ENCODE data around the gene ARHGAP18.

ARHGAP18 gene

GRCh38 chr6:129725341-129725740, 15.4 kb upstream of the ARHGAP18 start:
- DNase-seq (ENCODE audit: low read depth in 2 of 2), result no peak

- no peak for DNase-seq (ENCODE audit: low read depth in 2 of 2)
Measured at GRCh38 chr6:129719692-129720091, 9.7 kb upstream of the ARHGAP18 start.

- DNase-seq (ENCODE audit: low read depth in 2 of 2), result no peak
Measured at GRCh38 chr6:129717277-129717676, 7.3 kb upstream of the ARHGAP18 start.

- DNase-seq (ENCODE audit: low read depth in 2 of 2), result no peak
Measured at GRCh38 chr6:129713806-129714333, 3.9 kb upstream of the ARHGAP18 start.

- DNase-seq (ENCODE audit: low read depth in 2 of 2), result no peak
Measured at GRCh38 chr6:129711271-129711631, 1.3 kb upstream of the ARHGAP18 start.

GRCh38 chr6:129710450-129711270, 683 bp upstream of the ARHGAP18 start:
- no peak for DNase-seq (ENCODE audit: low read depth in 2 of 2)

GRCh38 chr6:129709196-129709768, 695 bp downstream of the ARHGAP18 start:
- no peak for DNase-seq (ENCODE audit: low read depth in 2 of 2)

- no peak for DNase-seq (ENCODE audit: low read depth in 2 of 2)
Measured at GRCh38 chr6:129708496-129709195, 1.3 kb downstream of the ARHGAP18 start.

GRCh38 chr6:129707882-129708495, 2.0 kb downstream of the ARHGAP18 start:
- DNase-seq (ENCODE audit: low read depth in 2 of 2), result no peak

GRCh38 chr6:129707028-129707427, 2.9 kb downstream of the ARHGAP18 start:
- DNase-seq (ENCODE audit: low read depth in 2 of 2), result no peak

GRCh38 chr6:129705212-129705611, 4.8 kb downstream of the ARHGAP18 start:
- DNase-seq (ENCODE audit: low read depth in 2 of 2), result no peak

GRCh38 chr6:129704708-129705107, 5.3 kb downstream of the ARHGAP18 start:
- DNase-seq (ENCODE audit: low read depth in 2 of 2), result no peak

- no peak for DNase-seq (ENCODE audit: low read depth in 2 of 2)
Measured at GRCh38 chr6:129701721-129702455, 8.1 kb downstream of the ARHGAP18 start.

- no peak for DNase-seq (ENCODE audit: low read depth in 2 of 2)
Measured at GRCh38 chr6:129700666-129701065, 9.3 kb downstream of the ARHGAP18 start.

GRCh38 chr6:129699659-129700058, 10.3 kb downstream of the ARHGAP18 start:
- no peak for DNase-seq (ENCODE audit: low read depth in 2 of 2)

- no peak for DNase-seq (ENCODE audit: low read depth in 2 of 2)
Measured at GRCh38 chr6:129698430-129698829, 11.5 kb downstream of the ARHGAP18 start.

GRCh38 chr6:129697788-129698187, 12.2 kb downstream of the ARHGAP18 start:
- DNase-seq (ENCODE audit: low read depth in 2 of 2), result no peak

GRCh38 chr6:129696843-129697242, 13.1 kb downstream of the ARHGAP18 start:
- DNase-seq (ENCODE audit: low read depth in 2 of 2), result no peak

- DNase-seq (ENCODE audit: low read depth in 2 of 2), result no peak
Measured at GRCh38 chr6:129696028-129696418, 14.0 kb downstream of the ARHGAP18 start.

- no peak for DNase-seq (ENCODE audit: low read depth in 2 of 2)
Measured at GRCh38 chr6:129695373-129696027, 14.5 kb downstream of the ARHGAP18 start.

GRCh38 chr6:129694036-129694435, 15.9 kb downstream of the ARHGAP18 start:
- no peak for DNase-seq (ENCODE audit: low read depth in 2 of 2)

All from activated CD4-positive, alpha-beta T cell treated with anti-CD3 and anti-CD28 coated beads for 24 hours (primary cell).